CD4-positive, alpha-beta T cell treated with Interleukin-15 for 4 hours (primary cell): ENCODE measurements around the gene EPS8L2.
A peak's percentile ranks its signal among the peaks of the same experiment; 100 is the strongest.
"Not testable (repeated sequence)": the region's sequence is repeated elsewhere in the genome, so short reads cannot be mapped to it uniquely, and the experiment has no call there.

Experiments
- DNase-seq: peaks from one replicate; pipeline ENCODE4 v3.0.0-alpha.2; 2020; ENCODE audit warnings: low spot score

EPS8L2 gene

DNA sequence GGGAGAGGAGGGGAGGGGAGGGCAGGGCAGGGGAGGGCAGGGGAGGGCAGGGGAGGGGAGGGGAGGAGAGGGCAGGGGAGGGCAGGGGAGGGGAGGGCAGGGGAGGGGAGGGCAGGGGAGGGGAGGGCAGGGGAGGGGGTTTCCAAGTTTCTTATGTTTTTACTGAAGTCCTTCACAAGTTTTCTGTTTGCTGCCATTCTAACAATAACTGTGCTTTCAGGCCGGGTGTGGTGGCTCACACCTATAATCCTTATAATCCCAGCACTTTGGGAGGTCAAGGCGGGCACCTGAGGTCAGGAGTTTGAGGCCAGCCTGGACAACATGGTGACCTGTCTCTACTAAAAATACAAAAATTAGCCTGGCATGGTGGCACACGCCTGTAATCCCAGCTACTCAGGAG, 15.8 kb upstream of the EPS8L2 start:
- not testable (repeated sequence) for DNase-seq

DNA sequence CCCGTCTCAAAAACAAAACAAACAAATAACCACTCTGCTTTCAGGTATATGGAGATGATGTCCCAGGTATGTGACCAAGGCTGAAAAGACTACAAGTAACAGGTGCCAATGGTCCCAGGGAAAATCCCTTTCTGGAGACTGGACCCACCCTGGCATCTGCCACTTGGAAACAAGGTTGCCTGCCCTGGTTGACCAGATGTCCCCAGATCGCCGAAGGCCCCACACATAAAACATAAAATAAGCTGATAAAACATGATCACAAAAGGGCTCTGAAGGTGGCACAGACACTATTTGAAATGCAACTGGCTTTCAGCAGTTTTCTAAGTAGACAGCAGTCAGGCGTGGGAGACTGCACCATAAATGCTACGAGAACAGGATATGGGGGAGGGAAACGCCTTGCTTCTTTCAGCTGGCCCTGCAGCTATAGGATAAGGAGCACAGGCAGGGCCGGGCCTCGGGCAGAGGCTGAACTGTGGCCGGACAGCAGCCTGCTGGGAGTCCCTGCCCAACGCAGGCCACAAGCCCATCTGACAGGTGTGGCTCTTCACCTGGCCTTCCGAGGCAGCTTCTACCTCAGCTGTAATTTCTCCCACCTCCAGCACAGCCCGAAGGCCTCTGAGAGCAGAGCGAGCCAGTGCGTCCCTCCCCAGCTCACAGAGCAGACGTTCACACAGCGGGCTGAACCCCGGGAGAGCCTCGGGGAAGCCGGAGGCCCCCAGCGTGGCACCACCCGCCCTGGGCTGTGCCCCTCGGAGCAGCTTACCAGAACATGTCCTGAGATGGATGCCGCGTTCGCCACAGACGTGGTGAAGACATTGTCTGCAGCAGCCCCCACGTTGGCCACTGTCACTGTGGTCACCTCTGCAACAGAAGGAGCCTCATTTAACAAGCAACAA, 15.0 kb upstream of the EPS8L2 start:
- DNase-seq = no peak

DNA sequence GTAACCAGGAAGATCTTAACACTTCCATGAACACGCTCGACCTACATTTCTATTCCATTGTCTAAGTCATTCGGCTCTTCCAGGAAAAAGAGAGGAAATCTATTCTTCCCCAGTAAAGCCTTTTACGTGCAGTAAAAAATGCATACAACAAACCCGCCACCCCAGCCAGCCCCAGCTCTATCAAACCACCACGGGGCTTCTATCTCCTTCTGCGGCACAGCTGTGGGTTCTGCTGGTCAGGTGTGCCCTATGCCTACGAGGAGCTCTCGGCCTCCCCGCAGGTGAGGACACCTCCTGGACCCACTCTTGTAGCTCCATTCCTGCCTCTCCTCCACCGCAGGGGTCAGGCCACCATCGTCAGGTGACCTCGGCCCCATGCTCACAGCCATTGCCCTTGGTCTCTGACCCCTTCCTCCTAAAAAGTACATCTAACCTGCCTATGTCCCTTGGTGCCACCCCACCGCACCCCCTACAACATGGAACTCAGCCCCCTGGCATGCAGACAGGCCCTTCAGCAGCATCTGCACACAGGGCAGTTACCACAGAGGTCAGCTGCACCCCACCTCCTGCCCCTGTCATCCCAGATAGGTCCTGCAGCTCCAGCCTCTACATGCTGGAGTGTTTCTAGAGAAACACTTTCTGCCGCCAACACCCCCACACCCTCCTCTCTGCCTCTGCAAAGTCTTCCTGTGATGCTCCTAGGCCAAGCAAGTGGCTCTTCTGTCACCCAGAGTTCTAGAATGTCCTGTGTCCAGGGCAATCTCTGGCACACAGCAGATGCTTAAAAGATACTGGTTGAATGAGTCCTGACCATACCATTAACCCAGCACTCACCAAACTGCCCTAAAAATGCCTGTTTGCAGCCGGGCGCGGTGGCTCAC, 14.1 kb upstream of the EPS8L2 start:
- DNase-seq = no peak

DNA sequence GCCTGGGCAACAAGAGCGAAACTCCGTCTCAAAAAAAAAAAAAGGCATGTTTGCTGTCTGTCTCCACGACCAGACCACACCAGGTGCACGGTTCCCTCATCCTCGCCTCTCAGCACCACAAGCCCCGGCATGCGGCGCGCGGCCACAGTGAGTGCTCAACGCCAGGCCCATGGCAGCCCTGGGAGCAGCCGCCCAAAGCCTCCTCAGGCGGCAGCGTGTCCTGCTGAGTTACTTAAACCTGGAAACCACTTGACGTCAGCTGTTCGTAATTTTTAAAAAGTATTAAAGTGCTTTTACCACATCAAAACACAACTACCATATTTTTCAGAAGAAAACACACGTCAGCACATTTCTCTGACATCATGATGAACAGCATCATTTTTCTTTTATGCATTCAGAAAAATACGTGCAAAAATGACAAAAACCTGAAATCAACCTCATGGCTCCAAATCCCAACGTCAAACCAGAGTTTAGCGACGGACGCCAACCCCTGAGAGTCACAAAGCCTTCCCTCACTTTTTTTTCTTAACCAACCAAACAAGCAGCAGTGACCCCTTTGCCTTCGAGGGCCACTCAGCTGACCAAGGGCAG, 13.1 kb upstream of the EPS8L2 start:
- DNase-seq = no peak

DNA sequence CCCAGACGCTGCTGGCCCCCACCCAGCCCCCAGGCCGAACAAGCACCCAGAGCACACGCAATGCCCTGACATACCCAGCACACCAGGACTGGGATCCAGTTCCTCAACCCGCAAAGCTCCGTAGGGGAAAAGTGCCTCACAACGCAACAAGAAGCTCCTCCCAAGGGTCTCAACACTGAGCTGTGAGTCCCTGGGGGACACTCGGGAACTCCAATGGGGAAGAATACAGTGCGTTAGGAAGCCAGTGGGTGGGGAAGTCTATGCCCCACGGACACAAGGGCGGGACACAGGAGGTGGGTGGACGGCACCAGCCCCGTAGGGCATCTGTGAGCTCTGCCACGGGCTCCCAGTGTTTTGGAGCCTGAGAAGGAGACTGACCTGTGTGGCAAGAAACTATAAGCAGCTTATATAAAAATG, 12.6 kb upstream of the EPS8L2 start:
- DNase-seq = no peak

DNA sequence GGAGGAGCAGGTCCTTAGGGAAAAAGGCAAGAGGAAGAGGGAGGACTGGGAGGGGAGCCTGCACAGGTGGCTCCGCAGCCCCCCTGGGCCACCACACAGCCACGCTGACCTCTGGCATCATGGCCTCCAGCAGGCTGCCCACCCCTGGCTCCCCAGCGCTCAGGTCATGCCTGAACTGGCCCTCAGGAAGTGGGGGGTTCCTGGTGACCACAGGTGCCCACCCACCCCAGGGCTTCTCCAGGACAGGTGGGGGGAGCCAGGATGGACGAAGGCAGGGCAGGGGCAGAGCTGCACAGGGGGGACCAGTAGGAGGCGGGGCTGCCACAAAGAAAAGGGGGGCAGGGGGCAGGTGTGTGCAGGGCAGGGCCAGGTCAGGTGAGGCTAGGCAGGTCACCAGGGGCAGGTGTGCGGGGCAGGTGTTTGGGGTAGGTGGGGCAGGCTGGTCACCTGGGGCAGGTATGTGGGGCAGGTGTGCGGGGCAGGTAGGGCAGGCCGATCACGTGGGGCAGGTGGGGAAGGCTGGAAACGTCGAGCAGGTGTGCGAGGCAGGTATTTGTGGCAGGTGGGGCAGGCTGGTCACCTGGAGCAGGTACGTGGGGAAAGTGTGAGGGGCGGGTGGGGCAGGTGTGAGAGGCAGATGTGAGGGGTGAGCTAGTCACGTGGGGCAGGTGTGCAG, 12.0 kb upstream of the EPS8L2 start:
- no peak for DNase-seq

DNA sequence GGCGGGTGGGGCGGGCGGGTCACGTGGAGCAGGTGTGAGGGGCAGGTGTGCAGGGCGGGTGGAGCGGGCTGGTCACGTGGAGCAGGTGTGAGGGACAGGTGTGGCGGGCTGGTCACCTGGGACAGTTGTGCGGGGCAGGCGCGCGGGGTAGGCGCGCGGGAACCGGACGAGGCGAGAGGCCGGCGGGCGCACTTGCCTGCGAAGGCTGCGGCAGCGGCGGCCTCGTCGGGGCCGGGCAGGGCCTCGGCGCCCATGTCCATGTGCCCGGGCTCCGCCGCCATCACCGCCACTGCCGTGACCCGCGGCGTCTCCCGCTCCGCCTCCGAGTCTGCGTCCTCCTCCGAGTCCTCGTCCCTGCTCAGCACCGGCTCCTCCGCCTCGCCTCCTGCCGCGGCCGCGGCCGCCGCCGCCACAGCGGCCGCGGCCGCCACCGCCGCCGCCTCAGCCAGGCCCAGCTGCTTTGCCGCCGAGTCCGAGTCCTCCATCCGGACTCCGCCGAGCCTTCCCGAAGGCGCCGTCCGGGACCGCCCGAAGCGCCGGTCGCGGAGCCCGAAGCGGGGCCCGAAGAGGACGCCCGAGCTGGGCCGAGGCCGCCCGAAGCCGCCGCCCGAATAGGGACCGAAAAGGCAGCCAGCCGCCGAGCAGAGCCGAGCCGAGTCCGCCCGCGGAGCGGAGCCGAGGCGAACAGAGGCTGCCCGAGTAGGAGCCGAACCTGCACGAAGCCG, 11.3 kb upstream of the EPS8L2 start, which contains the start of gene DEAF1:
DEAF1 (minus strand) TSS at position 660 of the 725 bp plus-strand sequence; CDS start at position 485, 175 bp downstream.
- peak; percentile 99 for DNase-seq

DNA sequence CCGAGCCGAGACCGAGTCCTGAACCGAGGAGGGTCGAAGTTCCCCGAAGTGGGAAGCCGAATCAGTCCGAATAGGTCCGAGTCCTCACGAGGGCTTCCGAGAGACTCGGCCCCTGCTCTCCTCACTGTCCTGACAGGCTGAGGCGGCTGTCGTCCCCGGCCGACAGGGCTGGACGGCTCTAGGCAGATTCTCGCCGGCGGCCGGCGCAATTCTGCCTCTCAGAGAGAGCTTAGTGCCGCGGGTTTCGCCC, 10.8 kb upstream of the EPS8L2 start:
- DNase-seq = no peak

DNA sequence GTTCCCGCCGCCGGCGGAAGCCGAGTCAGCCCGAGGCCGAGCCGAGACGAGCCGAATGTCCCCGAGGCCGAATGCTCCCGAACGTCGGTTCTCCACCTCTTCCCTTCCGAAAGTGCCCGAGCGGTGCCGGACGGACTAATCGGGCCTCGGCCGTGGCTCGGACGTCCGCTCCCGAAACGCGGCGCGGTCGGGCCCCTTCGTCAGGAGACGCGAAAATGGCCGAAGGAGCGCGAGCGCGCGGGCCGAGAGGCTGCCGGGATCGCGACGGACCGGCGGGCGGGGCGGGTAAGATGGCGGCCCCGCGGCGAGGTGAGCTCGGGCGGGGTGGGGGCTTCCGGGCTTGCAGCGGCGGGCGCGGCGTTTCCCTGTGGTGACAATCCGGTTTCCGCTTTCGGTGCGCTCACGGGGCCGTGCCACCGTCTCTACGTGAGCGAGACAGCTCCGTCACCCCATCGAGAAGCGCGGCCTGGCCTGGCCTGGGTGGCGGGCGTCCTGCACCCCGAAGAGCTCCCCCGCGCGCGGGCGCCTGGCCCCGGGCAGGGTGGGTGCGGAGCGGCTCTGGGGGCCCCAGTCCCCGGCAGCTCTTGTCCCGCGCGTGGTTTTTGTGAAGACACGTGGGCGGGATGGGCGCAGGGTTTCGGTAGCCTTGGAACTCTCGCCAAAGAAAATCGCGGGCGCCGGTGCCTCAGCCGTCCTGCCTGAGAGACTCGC, 10.3 kb upstream of the EPS8L2 start, which contains the start of gene TMEM80:
TMEM80 (plus strand) TSS at position 279 of the 711 bp plus-strand sequence; CDS start at position 291, 12 bp downstream.
- DNase-seq = peak; percentile 99

DNA sequence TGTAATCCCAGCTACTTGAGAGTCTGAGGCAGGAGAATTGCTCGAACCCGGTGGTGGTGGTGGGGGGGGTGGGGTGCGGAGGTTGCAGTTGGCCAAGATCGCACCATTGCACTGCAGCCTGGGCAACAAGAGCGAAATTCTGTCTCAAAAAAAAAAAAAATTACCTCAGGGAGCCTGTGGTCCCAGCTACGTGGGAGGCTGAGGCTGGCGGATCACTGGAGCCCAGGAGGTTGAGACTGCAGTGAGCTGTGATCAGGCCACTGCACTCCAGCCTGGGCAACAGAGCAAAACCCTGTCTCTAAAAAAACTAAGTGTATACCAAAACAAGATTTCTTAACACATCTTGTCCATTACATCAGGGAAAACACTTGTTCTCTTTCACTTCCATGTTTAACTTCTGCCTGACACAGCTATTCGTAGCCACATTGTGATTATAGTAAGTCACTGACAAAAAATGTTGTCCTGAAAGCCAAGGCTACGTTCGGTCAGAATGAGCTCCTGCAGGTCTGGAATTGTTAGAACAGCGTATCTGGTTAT, 9.0 kb upstream of the EPS8L2 start:
- DNase-seq = no peak

DNA sequence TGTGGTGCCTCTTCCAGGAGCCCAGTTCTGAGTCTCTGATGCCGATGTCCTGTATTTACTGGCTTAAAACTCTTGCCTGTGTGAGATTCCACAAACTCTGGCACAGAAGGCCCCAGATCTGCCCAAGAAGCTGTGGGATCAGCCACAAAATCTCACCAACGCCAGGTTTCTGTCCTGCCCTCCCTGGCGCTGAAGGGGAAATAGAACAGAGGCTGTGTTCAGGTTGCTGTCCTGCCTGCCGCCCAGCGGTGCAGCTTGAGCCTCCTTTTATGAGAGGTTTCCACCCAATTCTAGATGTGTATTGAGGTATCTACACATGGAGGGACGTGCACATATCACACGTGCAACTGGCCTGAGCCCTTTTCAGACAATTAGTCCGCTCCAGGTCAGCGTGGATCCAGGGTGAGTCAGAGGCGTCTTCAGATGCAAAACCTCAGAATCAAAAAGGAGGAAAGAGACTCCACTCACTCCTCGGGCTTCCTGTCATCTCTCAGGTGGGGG, 8.2 kb upstream of the EPS8L2 start:
- no peak for DNase-seq

DNA sequence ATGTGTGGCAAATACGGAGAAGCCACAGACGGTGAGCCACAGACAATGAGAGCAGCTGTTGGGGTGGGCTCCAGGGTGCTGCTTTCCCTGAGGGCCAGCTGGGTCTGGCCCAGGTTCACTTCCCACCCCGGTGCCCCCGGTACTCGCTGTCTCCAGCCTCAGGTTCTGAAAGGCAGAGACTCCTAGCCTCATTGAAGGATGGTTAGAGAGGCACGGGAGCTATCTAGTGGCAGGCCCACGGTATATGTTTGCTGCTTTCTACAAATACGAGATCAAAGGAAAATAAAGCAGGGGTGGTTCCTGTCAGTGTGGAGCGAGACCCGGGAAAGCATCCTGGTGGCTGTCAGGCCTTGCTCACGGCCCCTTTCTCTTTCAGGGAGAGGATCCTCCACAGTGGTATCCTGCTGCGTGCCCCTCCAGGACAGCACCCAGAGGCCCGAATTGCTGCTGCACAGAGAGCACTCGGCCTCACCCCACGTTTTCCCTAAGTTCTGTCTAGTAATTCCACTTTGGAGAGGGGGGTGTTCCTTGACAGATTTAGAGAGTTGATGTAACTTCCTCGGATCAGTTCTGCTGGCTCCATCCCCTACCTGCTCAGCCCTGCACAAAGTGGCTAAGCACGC, 7.4 kb upstream of the EPS8L2 start:
- DNase-seq = no peak

DNA sequence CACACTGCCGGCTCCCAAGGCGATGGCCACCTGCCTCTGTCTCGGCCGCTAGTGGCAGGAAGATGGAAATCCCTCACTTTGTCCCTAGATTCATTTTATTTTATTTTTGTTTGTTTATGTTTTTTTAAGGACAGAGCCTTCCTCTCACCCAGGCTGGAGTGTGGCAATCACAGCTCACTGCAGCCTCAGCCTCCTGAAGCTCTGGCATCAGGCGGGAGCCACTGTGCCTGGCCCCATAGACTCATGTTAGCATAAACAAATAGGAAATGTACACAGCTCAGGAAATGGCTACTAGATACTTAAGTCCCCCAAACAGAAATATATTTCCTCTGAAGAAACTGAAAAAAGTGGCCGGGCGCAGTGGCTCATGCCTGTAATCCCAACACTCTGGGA, 6.9 kb upstream of the EPS8L2 start:
- no peak for DNase-seq

DNA sequence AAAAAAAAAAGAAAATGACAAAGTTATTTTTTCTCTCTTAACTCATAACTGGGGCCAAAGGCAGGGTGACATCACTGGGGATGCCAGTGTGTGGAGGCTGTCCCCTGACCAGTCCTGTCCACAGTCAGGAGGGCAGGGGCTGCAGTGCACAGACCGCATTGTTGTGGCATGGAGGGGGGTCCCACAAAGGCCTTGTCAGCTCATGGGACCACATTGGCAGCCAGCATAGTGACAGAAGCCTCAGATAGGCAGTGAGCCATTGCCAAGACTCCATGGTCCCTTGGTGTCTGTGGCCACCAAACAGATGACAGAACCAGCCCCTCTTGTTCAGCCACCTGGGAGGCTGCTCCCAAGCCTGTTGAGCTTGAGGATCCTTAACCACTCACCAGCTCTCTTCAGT, 6.3 kb upstream of the EPS8L2 start:
- no peak for DNase-seq

DNA sequence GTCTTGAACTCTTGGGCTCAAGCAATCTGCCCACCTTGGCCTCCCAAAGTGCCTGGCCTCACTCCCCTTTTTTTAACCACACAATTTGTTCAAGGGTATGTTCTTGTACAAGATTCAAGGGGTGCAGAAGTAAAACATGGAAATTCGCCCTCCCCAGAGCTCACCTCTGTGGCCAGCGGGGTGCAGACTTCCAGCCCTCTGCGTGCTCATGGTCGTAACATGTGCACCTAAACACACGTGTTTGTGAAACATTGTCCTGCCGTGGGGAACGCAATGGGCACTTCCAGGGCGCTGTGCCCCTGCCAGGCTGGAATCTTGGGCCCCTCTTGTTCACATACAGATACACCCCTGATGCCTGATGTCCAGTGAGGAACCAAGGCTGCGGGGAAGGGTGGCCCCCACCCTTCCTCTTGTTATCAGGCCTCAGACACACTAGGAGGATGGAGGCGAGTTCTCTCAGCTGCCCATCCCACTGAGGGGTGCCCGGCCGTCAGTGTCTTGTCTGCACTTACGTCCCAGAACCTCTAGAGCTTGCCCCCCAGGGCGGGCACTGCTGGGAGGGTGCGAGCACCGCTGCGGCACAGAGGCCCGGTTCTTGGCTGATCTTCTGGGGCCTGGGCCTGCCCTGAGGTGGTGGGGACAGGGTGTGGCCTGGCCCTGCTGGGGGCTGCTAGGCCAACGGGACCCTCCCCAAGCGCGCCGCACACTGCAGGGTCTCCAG, 4.1 kb upstream of the EPS8L2 start:
- DNase-seq = no peak

DNA sequence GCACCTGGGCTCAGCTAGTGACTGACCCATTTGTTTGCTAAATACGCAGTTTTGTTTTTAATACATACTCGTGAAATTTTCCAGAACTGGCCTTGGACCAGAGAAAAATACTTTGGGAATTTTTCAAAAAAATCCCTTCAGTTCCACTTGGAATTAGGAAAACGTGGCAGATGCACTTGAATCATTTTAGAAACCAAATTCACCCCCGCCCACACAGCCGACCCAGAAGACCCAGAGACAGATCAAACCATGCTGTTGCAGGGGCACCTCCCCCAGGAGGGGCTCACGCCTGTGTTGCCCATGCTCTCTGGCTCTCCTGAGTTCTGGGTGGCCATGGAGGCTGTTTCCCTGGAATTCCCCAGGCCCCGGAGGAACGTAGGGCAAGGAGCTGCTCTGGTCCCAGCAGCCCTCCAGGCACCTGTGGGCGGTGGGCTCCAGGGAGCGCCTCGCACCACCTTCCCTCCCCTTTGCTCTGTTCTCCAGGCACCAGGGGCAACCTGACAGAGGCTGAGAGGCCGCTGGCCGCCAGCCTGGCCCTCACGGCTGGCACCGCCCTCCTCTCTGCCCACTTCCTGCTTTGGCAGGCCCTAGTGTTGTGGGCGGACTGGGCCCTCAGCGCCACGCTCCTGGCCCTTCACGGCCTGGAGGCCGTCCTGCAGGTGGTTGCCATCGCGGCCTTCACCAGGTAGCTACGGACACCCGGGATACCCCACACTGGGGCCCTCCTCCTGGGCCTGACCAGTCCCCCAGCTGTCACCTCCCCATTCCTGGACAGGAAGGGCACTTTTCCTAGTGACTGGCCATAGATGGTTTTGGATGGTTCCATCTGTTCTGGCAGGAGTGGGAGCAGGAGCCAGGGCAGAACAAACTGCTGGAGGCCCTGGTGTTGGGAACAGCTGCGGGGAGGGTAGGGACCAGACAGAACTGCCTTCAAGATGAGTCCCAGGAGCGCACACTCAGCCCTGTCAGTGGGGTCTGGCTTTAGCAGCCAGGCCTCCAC, 3.3 kb upstream of the EPS8L2 start:
- DNase-seq = no peak

DNA sequence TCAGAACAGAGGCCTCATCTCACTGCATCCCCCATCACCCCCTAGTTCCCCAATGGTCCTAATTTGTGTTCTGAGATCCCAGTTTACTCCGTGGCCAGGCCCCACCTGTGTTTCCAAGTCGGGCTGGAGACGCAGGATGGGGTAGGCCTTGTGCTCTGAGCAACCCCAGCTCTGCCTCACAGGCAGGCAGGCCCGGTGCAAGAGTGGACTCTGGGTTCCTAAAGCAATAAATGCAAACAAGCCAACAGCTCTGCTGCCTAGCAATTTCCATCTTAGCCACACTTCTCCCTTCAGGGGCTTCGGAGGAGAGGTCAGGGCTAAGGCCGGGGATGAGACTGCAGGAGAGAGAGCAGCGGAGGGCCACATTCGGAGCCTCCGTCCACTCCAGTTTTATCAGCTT, 2.5 kb upstream of the EPS8L2 start:
- DNase-seq = no peak

DNA sequence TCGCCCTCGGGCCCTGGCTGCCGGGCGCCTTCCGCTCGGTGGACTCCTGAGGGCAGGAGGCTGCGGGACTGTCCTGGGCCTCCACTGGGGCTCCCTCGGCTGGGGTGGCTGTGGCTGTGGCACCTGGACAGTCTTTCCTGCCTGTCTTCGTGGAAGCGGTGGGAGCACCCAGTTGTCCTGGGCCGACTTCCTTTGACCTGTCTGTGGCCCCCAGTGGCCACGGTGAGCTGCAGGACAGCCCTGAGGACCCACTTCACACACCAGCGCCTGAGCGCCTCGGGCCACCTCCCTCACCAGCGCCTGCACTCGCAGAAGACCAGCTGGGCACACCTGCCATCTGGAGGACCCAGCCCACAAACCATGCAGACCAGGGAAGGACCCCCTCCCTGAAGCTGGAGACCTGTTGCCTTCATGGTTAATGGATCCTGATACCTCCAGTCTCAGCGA, 1.8 kb upstream of the EPS8L2 start:
- DNase-seq = no peak
